ENCODE results near the gene SPATA31C1.
"Not testable (repeated sequence)": the region's sequence is repeated elsewhere in the genome, so short reads cannot be mapped to it uniquely, and the experiment has no call there.

SPATA31C1 gene

DNA sequence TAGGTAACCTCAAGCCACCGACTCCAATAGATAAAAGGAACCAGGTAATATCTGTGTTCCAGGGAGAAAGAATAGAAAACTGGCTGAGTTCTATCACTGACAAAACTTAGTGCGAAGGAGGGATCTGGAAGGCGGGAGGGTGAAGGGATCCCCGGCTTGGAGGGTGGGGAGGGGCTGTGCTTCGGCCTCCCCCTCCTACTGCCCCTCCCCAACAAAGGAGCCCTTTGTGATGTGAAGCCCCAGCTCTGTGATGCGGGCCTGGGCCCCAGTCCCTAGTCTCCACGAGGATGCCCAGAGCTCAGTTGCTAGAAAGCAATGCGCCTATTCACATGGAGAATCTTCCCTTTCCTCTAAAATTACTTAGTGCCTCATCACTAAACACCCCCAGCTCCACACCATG, at the start of gene SPATA31C1:
SPATA31C1 (plus strand) TSS at position 301 of the 400 bp plus-strand sequence.
- POLR2A ChIA-PET; DNase-seq (ENCODE audit: extremely low spot score); CTCF ChIA-PET: not testable (repeated sequence)

DNA sequence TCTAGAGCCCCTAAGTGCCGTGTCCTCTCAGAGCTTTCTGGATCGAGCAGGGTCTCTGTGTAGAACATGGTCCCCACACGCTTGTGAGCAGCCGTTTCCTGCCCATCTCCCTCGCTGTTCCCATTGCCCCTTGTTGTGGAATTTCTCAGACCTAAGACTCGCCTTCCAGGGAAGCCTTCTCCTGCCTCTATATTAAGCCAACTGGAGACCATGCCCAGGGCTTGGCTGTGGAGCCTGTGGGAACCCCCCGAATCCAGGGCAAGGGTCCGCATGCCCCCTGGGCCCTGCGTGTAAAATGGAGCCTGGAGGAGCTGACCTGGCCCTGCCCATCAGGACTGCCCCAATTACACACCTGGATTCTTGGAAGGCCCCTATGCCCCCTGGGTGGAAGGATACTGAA, 49.6 kb upstream of the SPATA31C1 start:
- no peak for DNase-seq (ENCODE audit: extremely low spot score)
- TF ChIP-seq TARDBP (IDR thresholded peaks at IDR 0.05) (no peak), L3MBTL2 (conservative IDR thresholded peaks at IDR 0.05) (no peak), BHLHE40 (IDR thresholded peaks at IDR 0.05; ENCODE audit: borderline replicate concordance) (no peak), CTBP1 (IDR thresholded peaks at IDR 0.05; ENCODE audit: borderline replicate concordance) (no peak), LEF1 (IDR thresholded peaks at IDR 0.05; ENCODE audit: borderline replicate concordance) (no peak), ARNT (IDR thresholded peaks at IDR 0.05) (no peak), SUZ12 (IDR thresholded peaks at IDR 0.05) (no peak), ZNF384 (IDR thresholded peaks at IDR 0.05) (no peak), HDGF (IDR thresholded peaks at IDR 0.05; ENCODE audit: borderline replicate concordance) (no peak), SP1 (IDR thresholded peaks at IDR 0.05) (no peak), FOXM1 (IDR thresholded peaks at IDR 0.05; ENCODE audit: borderline replicate concordance) (no peak), FOXK2 (IDR thresholded peaks at IDR 0.05) (no peak), ELF4 (IDR thresholded peaks at IDR 0.05) (no peak)
- POLR2A ChIA-PET = interaction anchor here (0.8 kb wide), 1 partner anchor 142 kb away, joined by 3 read pairs; the partner anchor contains the start of gene CTSL
- CTCF ChIA-PET = no interaction called here

DNA sequence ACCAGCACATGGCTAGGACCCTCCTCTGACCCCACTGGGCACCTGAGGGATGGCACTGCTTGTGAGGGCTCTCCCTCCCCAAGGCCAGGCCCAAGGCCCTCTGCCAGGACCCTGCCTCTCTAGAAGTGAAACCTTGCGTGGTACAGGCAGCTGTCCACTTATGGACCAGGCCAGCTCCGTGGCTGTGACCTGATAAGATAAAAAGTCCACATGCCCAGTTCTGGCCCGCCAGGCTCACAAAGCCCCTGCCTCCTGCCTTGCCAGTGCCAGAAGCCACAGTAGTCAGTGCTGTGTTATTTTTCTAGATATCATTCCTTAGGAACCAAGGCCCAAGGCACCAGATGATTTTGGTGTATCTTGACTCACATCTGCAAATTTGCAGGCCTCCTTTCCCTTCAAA, 49.1 kb upstream of the SPATA31C1 start:
- no peak for DNase-seq (ENCODE audit: extremely low spot score)
- POLR2A ChIA-PET = no interaction called here
- CTCF ChIA-PET = no interaction called here
- TF ChIP-seq FOXM1 (IDR thresholded peaks at IDR 0.05; ENCODE audit: borderline replicate concordance) (no peak), SUZ12 (IDR thresholded peaks at IDR 0.05) (no peak), ELF4 (IDR thresholded peaks at IDR 0.05) (no peak), FOXK2 (IDR thresholded peaks at IDR 0.05) (no peak), SP1 (IDR thresholded peaks at IDR 0.05) (no peak), L3MBTL2 (conservative IDR thresholded peaks at IDR 0.05) (no peak), TARDBP (IDR thresholded peaks at IDR 0.05) (no peak), FOXA1 (IDR thresholded peaks at IDR 0.05) (no peak), CTBP1 (IDR thresholded peaks at IDR 0.05; ENCODE audit: borderline replicate concordance) (no peak)
- TF ChIP-seq, protein P1, sequence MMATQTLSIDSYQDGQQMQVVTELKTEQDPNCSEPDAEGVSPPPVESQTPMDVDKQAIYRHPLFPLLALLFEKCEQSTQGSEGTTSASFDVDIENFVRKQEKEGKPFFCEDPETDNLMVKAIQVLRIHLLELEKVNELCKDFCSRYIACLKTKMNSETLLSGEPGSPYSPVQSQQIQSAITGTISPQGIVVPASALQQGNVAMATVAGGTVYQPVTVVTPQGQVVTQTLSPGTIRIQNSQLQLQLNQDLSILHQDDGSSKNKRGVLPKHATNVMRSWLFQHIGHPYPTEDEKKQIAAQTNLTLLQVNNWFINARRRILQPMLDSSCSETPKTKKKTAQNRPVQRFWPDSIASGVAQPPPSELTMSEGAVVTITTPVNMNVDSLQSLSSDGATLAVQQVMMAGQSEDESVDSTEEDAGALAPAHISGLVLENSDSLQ (IDR thresholded peaks at IDR 0.05) = no peak

DNA sequence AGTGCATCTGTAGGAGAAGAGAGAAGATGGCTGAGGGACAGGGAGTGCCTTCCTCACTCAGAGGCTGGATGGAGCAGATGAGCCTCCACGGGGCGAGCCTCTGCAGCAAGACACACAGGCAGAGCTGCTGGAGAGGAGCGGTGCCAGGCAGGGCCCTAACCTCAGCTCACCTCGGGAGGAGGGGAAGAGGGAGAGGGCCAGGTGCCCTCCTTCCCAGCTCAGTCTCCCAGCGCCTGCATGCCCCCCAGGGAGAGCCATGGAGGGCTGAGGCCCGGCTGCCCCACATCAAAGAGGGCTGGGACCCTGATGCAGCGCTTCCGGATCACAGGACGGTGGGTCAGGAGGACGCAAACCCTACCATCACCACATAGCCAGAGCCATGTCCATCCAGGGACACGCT, 48.7 kb upstream of the SPATA31C1 start:
- TF ChIP-seq FOXM1 (IDR thresholded peaks at IDR 0.05; ENCODE audit: borderline replicate concordance) (no peak), ELF4 (IDR thresholded peaks at IDR 0.05) (no peak), FOXK2 (IDR thresholded peaks at IDR 0.05) (no peak), NFRKB (IDR thresholded peaks at IDR 0.05) (no peak), BHLHE40 (IDR thresholded peaks at IDR 0.05; ENCODE audit: borderline replicate concordance) (no peak), CTBP1 (IDR thresholded peaks at IDR 0.05; ENCODE audit: borderline replicate concordance) (no peak), ZNF384 (IDR thresholded peaks at IDR 0.05) (no peak)
- POLR2A ChIA-PET = no interaction called here
- DNase-seq (ENCODE audit: extremely low spot score) = no peak
- CTCF ChIA-PET = no interaction called here

DNA sequence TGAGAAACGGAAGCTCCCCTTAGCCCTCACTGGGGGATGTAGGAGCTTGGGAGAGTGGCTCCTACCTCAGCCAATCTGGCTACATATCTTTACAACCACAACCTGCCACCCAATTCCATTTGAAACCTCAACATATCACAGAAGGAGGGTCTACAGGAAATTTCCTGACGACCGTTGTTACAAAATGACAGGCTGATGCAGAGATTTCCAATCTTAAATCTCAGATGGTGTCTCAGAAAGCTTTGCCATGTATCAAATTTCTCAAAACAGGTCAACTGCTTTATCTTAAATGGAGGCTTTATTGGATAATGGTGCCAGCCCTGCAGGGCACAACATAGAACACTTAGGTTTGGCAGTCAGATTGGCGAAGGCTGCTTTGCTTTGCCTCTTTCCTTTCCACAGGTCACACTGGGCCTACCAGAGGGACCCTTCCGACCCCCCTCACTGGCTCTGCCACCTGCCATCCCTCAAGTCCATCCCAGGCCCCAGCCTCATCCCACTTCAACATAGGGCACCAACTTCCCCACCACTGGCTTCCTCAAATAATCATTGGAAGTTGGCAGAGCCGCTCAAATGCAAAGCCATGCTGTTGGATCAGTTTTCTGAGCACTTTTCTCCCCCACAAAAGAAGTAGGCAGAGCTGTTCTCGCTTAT, 46.2 kb upstream of the SPATA31C1 start:
- TF ChIP-seq BHLHE40 (IDR thresholded peaks at IDR 0.05; ENCODE audit: borderline replicate concordance) (no peak), LEF1 (IDR thresholded peaks at IDR 0.05; ENCODE audit: borderline replicate concordance) (no peak)
- no peak for DNase-seq (ENCODE audit: extremely low spot score)
- ChIA-PET POLR2A (no interaction called here), CTCF (no interaction called here)

DNA sequence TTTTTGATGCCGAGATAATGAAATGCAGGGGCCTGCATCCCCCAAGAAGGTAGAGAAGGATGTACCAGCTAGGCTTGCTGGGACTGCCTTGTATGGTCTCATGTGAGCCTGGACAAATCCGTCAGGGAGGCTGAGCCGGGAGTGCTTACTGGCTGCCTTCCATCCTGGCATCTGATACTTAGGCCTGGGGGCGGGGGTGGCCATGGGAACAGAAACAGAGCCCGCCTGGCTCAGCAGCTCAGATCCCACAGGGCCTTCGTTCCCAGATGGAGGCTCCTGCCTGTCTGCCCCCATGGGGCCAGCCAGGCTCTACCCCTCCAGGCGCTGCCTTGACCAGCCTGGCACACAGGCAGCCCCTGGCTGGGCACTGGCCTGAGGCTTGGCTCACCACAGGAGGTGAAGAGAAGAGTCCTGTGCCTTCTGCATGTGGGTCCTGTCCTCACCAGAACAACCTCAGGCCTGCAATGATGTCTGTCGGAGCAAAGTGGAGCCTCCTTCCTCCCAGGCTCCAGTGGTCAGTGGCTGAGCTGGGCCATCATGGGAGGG, 45.6 kb upstream of the SPATA31C1 start:
- no peak for DNase-seq (ENCODE audit: extremely low spot score)
- no peak for TF ChIP-seq CTBP1 (IDR thresholded peaks at IDR 0.05; ENCODE audit: borderline replicate concordance)
- TF ChIP-seq SUZ12 (IDR thresholded peaks at IDR 0.05) = no peak
- no peak for TF ChIP-seq HDGF (IDR thresholded peaks at IDR 0.05; ENCODE audit: borderline replicate concordance)
- TF ChIP-seq, protein P1 (IDR thresholded peaks at IDR 0.05) = no peak
- TF ChIP-seq FOXM1 (IDR thresholded peaks at IDR 0.05; ENCODE audit: borderline replicate concordance) = no peak
- TF ChIP-seq FOXK2 (IDR thresholded peaks at IDR 0.05) = no peak
- no peak for TF ChIP-seq ARNT (IDR thresholded peaks at IDR 0.05)
- TF ChIP-seq LEF1 (IDR thresholded peaks at IDR 0.05; ENCODE audit: borderline replicate concordance) = no peak
- no peak for TF ChIP-seq BHLHE40 (IDR thresholded peaks at IDR 0.05; ENCODE audit: borderline replicate concordance)
- no peak for TF ChIP-seq FOXA1 (IDR thresholded peaks at IDR 0.05)
- CTCF ChIA-PET = no interaction called here

DNA sequence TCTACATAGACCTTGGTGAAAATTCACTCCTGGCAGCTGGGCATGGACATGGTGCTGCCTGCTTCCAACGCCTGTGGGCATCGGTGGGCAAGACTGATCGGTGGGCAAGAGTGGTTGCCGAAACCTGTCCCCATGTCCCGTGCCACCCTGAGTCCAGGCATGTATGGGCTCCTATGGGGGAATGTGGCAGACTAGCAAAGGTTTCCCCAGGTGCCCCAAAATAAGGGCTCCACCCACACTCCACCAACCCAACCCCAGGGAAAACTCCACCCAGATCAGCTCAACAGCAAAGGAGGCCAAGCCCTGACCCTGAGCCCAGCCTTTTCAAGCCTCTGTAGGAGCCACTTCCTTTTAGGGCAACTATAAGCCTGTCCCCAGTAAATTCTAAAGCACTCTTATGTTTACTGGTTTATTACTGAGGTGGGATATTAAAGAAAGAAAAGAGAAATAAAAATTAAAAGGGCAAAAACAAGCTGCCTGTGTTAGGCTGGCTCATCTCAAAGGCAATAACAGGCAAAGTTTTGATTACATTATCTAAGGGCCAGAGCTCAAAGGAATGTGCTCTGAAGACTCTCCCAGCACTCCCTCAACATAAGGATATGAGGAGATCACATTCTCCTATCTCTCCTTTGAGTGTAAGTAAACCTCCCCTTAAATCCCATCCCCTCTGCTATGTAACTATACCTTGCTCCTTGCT, 44.0 kb upstream of the SPATA31C1 start:
- POLR2A ChIA-PET = no interaction called here
- CTCF ChIA-PET = no interaction called here
- TF ChIP-seq SUZ12 (IDR thresholded peaks at IDR 0.05) (no peak), BHLHE40 (IDR thresholded peaks at IDR 0.05; ENCODE audit: borderline replicate concordance) (no peak), SP1 (IDR thresholded peaks at IDR 0.05) (no peak), LEF1 (IDR thresholded peaks at IDR 0.05; ENCODE audit: borderline replicate concordance) (no peak)
- DNase-seq (ENCODE audit: extremely low spot score) = no peak

More for the DNA sequence above, 45.6 kb upstream of the SPATA31C1 start:
- POLR2A ChIA-PET = no interaction called here

Measured in HEK293T (cell line).